ENCODE results near the gene MAP3K8. TPM values are rescaled to one million over a fixed set of nuclear protein-coding genes. Genes with fewer than 3 reads are reported as not detected.

The MAP3K8 gene
- total RNA-seq, 2 donors from 2014 or later: 6.8 to 12.6 TPM

DNA sequence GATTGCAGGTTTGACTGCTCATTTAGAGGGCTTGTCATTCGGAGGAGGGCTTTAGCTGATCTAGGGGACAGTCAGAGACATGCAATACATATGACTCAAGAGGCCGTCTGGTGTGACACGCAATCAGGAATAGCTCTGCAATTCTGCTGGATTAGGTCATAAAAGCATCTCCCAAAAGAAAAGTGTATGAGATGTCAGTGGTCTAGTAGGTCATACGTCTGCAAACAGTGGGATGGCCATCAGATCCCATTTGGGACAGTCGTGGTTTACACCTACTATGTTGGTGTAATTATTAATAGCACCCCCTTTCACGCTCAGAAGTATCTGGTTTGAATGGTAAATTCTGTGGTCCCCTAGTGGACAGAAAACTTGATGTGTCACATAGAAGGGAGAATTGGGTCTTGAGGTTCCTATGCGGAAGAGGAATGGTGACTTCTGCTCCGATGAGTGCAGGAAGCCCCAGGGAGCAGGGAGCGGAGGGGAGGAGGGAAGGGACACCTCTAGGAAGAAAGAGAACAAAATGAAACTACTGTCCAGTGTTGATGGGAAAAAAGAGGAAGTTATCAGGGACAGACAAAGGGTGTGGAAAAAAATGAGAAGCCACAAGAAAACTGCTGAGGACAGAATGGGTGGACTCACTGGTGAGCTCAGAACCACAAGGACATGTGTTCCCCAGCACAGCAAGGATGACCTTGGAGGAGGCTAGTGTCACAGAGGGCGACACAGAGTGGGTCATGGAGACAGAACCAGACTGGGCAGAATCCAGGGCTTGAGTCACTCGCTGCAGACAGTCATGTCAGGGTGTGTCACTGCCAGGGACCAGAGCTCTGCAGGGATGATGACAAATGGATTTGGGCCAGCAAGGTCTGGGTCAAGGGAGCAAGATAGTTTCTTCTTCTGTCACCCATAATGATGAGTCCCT is 59.9 kb downstream of the MAP3K8 start:
- Histone ChIP-seq H3K27ac (no peak overlapping the region), H3K27me3 (no peaks in the 10 kb centered on the region), H3K9ac (ENCODE audit: low read depth in 2 of 2, low read length in 2 of 2) (no peak overlapping the region), H3K4me3 (no peak overlapping the region), H3K36me3 (no peaks in the 10 kb centered on the region), H3K9me3 (no peaks in the 10 kb centered on the region), H3K4me1 (no peaks in the 10 kb centered on the region)
- peak; percentile 19 for DNase-seq
- TF ChIP-seq, protein P1, sequence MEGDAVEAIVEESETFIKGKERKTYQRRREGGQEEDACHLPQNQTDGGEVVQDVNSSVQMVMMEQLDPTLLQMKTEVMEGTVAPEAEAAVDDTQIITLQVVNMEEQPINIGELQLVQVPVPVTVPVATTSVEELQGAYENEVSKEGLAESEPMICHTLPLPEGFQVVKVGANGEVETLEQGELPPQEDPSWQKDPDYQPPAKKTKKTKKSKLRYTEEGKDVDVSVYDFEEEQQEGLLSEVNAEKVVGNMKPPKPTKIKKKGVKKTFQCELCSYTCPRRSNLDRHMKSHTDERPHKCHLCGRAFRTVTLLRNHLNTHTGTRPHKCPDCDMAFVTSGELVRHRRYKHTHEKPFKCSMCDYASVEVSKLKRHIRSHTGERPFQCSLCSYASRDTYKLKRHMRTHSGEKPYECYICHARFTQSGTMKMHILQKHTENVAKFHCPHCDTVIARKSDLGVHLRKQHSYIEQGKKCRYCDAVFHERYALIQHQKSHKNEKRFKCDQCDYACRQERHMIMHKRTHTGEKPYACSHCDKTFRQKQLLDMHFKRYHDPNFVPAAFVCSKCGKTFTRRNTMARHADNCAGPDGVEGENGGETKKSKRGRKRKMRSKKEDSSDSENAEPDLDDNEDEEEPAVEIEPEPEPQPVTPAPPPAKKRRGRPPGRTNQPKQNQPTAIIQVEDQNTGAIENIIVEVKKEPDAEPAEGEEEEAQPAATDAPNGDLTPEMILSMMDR (IDR thresholded peaks at IDR 0.05): no peak
- intact Hi-C loops (cut with DNase I): no loop called here

DNA sequence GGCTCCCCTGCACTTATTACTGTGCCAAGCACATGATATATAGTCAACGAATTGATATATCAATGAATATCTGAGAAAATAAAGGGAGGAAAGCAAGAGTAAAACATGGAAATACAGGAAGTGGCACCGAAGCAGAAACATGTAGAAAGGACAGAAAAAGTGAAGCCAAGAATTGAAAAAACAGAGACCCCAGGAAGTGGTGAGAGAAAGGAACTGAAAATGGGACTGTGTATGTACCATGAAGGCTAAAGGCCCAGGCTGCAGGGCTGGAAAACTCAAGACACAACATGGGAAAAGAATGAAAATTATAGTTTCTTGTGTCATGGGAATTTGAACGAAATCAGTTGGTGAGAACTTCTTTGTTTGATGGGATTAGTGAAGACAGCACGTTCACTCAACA is 60.6 kb downstream of the MAP3K8 start:
- Histone ChIP-seq H3K27me3 (no peaks in the 10 kb centered on the region), H3K4me3 (no peak overlapping the region), H3K27ac (no peak overlapping the region), H3K9ac (ENCODE audit: low read depth in 2 of 2, low read length in 2 of 2) (no peak overlapping the region), H3K4me1 (no peaks in the 10 kb centered on the region), H3K9me3 (no peaks in the 10 kb centered on the region), H3K36me3 (no peaks in the 10 kb centered on the region)
- intact Hi-C loops (cut with DNase I): no loop called here
- TF ChIP-seq, protein P1 (IDR thresholded peaks at IDR 0.05): no peak
- no peak for DNase-seq

DNA sequence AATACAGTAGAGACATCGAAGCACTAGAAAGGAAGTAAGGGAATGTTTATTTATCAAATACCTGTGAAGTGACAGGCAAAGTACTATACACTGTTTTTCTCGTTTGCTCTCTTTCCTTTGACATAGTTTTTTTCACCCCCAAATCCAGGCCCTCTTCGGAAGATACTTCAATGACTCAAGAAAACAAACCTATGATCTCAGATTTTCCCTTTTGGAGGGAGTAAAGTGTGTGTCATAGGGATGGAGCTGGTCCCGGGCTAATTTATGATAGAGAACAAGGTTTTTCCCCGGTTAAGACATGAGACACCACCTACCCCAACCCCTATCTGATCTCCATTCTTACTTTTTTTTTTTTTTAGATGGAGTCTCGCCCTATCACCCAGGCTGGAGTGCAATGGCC is 61.7 kb downstream of the MAP3K8 start:
- H3K27me3 ChIP-seq: no peaks in the 10 kb centered on the region
- TF ChIP-seq, protein P1 (IDR thresholded peaks at IDR 0.05): no peak
- H3K27ac ChIP-seq: no peak overlapping the region
- H3K9me3 ChIP-seq: no peaks in the 10 kb centered on the region
- intact Hi-C loops (cut with DNase I): no loop called here
- H3K4me1 ChIP-seq: no peaks in the 10 kb centered on the region
- no peak for DNase-seq
- H3K4me3 ChIP-seq: no peak overlapping the region
- no peak overlapping the region for H3K9ac ChIP-seq (ENCODE audit: low read depth in 2 of 2, low read length in 2 of 2)
- H3K36me3 ChIP-seq: no peaks in the 10 kb centered on the region

DNA sequence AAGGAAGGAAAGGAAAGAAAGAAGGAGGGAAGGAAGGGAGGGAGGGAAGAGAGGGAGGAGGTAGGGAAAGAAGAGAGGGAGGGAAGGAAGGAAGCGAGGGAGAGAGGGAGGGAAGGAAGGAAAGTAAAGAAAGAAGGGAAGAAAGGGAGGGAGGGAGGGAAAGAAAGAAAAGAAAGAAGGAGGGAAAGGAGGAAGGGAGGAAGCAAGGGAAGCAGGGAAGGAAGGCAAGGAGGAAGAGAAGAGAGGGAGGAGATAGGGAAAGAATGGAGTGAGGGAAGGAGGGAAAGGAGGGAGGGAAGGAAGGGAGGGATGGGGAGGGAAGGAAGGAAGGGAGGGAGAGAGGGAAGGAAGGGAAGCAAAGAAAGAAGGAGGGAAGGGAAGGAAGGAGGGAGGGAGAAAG is 65.8 kb downstream of the MAP3K8 start:
- no peaks in the 10 kb centered on the region for H3K36me3 ChIP-seq
- intact Hi-C loops (cut with DNase I): no loop called here
- H3K4me3 ChIP-seq: no peak overlapping the region
- H3K27me3 ChIP-seq: no peaks in the 10 kb centered on the region
- no peaks in the 10 kb centered on the region for H3K9me3 ChIP-seq
- H3K9ac ChIP-seq (ENCODE audit: low read depth in 2 of 2, low read length in 2 of 2): no peak overlapping the region
- no peaks in the 10 kb centered on the region for H3K4me1 ChIP-seq
- DNase-seq: no peak
- TF ChIP-seq, protein P1 (IDR thresholded peaks at IDR 0.05): no peak
- no peak overlapping the region for H3K27ac ChIP-seq

DNA sequence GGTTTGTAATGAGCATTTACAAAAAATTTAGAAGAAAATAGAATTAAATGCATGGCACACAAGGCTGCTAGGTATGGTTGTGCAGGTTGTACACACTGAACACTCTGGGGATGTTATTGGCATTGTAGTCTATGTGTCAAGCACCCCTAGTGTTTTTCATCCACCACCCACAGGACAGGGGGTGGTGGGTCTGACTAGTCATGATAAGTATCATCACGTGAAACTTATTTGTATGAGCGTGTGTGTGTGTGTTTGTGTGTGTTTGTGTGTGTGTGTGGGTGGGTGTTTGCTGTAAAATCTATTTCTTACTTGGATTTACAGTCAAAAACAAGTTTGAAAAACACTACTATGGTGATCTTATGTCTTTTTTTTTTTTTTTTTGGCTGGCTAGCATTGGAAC is 66.5 kb downstream of the MAP3K8 start:
- H3K4me1 ChIP-seq: no peaks in the 10 kb centered on the region
- no peaks in the 10 kb centered on the region for H3K27me3 ChIP-seq
- no peak overlapping the region for H3K27ac ChIP-seq
- no peak overlapping the region for H3K4me3 ChIP-seq
- no peaks in the 10 kb centered on the region for H3K9me3 ChIP-seq
- intact Hi-C loops (cut with DNase I): no loop called here
- TF ChIP-seq, protein P1 (IDR thresholded peaks at IDR 0.05): no peak
- no peak overlapping the region for H3K9ac ChIP-seq (ENCODE audit: low read depth in 2 of 2, low read length in 2 of 2)
- H3K36me3 ChIP-seq: no peaks in the 10 kb centered on the region
- no peak for DNase-seq
